ENCODE results near the gene PTPRG.

The PTPRG gene

DNA sequence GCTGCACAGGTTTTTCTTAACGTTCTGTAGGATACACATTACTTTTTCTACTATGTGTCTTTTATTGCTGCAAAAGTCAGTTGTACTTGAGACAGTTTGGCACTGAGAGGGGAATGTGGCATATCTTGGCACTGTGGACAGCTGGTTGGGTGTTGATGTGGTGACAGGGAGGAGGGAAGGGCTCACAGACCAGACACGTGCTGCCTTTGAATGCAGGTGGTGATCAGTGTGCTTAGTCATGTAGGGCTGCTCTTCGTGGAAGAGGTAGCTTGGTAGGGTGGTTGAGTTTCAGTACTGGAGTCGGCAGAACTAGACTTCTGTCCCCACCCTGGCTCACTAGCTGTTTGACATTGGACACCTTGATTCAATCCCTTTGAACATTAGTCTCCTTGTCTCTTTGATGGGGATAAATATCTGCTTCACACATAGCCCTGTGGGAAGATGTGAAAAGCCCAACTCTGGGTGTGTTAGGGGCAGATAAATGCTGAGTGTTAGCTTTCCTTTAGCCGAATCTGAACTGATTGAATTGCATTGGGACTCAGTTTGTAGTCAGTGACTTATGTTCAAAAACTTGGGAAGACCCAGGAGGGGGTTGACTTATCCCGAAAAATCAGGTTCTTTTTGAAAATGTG lies 108.4 kb downstream of the PTPRG start:
- TF ChIP-seq, protein P1, sequence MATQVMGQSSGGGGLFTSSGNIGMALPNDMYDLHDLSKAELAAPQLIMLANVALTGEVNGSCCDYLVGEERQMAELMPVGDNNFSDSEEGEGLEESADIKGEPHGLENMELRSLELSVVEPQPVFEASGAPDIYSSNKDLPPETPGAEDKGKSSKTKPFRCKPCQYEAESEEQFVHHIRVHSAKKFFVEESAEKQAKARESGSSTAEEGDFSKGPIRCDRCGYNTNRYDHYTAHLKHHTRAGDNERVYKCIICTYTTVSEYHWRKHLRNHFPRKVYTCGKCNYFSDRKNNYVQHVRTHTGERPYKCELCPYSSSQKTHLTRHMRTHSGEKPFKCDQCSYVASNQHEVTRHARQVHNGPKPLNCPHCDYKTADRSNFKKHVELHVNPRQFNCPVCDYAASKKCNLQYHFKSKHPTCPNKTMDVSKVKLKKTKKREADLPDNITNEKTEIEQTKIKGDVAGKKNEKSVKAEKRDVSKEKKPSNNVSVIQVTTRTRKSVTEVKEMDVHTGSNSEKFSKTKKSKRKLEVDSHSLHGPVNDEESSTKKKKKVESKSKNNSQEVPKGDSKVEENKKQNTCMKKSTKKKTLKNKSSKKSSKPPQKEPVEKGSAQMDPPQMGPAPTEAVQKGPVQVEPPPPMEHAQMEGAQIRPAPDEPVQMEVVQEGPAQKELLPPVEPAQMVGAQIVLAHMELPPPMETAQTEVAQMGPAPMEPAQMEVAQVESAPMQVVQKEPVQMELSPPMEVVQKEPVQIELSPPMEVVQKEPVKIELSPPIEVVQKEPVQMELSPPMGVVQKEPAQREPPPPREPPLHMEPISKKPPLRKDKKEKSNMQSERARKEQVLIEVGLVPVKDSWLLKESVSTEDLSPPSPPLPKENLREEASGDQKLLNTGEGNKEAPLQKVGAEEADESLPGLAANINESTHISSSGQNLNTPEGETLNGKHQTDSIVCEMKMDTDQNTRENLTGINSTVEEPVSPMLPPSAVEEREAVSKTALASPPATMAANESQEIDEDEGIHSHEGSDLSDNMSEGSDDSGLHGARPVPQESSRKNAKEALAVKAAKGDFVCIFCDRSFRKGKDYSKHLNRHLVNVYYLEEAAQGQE (IDR thresholded peaks at IDR 0.05; ENCODE audit: insufficient read depth in 1 of 2, low read depth in 2 of 2, low read length in 2 of 2), result no peak
- TF ChIP-seq FOXP2 (optimal IDR thresholded peaks at IDR 0.05; ENCODE audit: borderline replicate concordance, extremely low read depth, extremely low read length, insufficient read depth), result no peak

DNA sequence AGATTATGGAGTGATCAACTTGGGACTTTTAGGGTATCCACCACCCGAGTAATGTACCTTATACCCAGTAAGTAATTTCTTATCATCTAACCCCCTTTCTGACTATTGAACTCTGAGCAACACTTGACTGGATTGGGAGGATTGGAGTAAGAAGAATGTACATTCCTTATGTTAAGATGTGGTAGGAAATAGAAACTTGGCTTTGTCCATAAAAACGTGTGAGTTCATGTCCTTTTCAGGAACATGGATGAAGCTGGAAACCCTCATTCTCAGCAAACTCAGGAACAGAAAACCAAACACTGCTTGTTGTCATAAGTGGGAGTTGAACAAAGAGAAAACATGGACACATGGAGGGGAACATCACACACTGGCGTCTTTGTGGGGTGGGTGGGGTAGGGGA lies 112.3 kb downstream of the PTPRG start:
- no peak for TF ChIP-seq SIN3A (IDR thresholded peaks at IDR 0.05; ENCODE audit: borderline replicate concordance, insufficient read depth, low read length)
- TF ChIP-seq POLR2AphosphoS5 (IDR thresholded peaks at IDR 0.05; ENCODE audit: low read depth, low read length), result no peak
- no peak for TF ChIP-seq FOXP2 (optimal IDR thresholded peaks at IDR 0.05; ENCODE audit: borderline replicate concordance, extremely low read depth, extremely low read length, insufficient read depth)
- TF ChIP-seq, protein P1 (IDR thresholded peaks at IDR 0.05; ENCODE audit: insufficient read depth in 1 of 2, low read depth in 2 of 2, low read length in 2 of 2), result no peak
- no peak for TF ChIP-seq TAF1 (IDR thresholded peaks at IDR 0.05; ENCODE audit: borderline replicate concordance, insufficient read depth, low read length)

DNA sequence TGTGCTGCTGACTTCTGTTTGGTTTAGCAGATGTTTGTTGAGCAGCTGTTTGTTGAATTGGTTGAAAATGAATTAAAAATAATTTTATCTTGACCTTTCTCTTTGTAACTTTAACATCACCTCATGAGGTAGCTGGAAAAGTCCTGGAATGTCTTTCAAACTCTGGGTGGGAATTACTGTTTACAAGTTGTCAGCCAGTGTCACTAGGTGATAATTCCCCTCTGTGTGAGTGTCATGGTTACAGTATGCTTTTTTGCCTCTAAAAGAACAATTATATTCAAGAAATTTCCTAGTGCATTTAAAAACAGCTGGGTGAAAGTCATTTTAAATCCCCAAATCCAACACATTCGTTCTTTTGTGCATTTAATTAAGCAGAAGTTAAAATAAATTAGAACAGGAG lies 113.2 kb downstream of the PTPRG start:
- TF ChIP-seq POLR2AphosphoS5 (IDR thresholded peaks at IDR 0.05; ENCODE audit: low read depth, low read length) (no peak), FOXP2 (optimal IDR thresholded peaks at IDR 0.05; ENCODE audit: borderline replicate concordance, extremely low read depth, extremely low read length, insufficient read depth) (no peak), SIN3A (IDR thresholded peaks at IDR 0.05; ENCODE audit: borderline replicate concordance, insufficient read depth, low read length) (no peak), TAF1 (IDR thresholded peaks at IDR 0.05; ENCODE audit: borderline replicate concordance, insufficient read depth, low read length) (no peak)
- TF ChIP-seq, protein P1 (IDR thresholded peaks at IDR 0.05; ENCODE audit: insufficient read depth in 1 of 2, low read depth in 2 of 2, low read length in 2 of 2), result no peak

DNA sequence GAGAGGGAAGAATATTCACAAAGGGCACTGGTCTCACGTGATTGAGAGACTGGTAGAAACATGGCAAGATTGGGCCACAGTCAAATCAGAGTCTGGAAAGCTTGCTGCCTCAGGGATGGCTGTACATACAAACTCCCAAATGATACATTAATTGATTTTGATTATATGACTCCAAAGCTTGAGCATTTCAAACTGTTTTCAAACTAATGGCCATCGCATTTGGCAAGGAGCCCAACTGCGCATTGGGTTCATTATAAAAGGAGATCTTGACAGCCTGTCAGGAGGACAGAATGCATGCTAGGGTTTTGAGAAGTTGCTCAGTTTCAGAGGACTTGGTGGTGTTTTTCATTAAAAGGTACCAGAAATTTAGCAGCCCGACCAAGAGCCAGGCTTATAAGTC lies 117.7 kb downstream of the PTPRG start:
- no peak for TF ChIP-seq FOXP2 (optimal IDR thresholded peaks at IDR 0.05; ENCODE audit: borderline replicate concordance, extremely low read depth, extremely low read length, insufficient read depth)
- TF ChIP-seq, protein P1 (IDR thresholded peaks at IDR 0.05; ENCODE audit: insufficient read depth in 1 of 2, low read depth in 2 of 2, low read length in 2 of 2), result no peak
- no peak for TF ChIP-seq SIN3A (IDR thresholded peaks at IDR 0.05; ENCODE audit: borderline replicate concordance, insufficient read depth, low read length)
- TF ChIP-seq POLR2AphosphoS5 (IDR thresholded peaks at IDR 0.05; ENCODE audit: low read depth, low read length), result no peak

DNA sequence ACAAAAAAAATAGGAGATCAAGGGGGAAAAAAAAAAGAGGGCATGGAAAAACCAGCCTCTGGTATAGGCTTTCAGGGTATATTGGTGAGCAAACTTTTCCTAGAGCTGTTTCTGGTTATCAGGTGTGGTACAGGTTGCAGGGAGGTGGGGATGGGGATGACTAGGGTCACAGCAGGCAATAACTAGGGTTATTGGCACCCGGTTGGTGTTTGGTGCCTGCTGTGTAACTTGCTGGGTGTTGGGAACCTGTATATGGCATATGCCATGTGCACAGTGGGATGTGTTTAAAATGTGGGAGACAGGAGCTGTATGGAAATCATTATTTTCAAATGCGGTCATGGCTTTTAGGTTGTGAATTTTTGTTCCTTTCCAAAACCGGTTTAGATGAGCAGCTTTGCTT lies 119.2 kb downstream of the PTPRG start:
- TF ChIP-seq, protein P1 (IDR thresholded peaks at IDR 0.05; ENCODE audit: insufficient read depth in 1 of 2, low read depth in 2 of 2, low read length in 2 of 2), result no peak
- TF ChIP-seq POLR2AphosphoS5 (IDR thresholded peaks at IDR 0.05; ENCODE audit: low read depth, low read length) (no peak), TAF1 (IDR thresholded peaks at IDR 0.05; ENCODE audit: borderline replicate concordance, insufficient read depth, low read length) (no peak), SIN3A (IDR thresholded peaks at IDR 0.05; ENCODE audit: borderline replicate concordance, insufficient read depth, low read length) (no peak), FOXP2 (optimal IDR thresholded peaks at IDR 0.05; ENCODE audit: borderline replicate concordance, extremely low read depth, extremely low read length, insufficient read depth) (no peak)

Measured in PFSK-1 (cell line).